ENCODE data around the gene LCE1F.

DNA sequence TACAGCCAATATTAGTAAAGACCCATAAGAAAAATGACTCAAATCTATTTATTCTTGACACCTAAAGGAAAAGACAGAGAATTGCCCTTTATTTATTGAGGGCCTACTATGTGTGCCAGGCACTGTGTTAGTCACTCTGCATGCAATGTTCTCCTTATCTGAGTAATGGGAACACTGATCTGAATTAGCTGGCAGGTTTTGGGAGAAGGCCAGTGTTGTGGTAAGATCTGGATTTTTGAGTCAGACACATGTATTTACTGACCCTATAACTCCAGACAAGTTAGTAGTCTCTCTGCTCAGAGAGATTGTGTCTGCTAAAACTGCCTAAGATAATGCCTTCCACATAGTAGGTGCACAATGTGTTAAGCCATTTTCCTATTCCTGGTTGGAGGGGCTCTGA, 49.7 kb upstream of the LCE1F start:
- TF ChIP-seq POLR2A (IDR thresholded peaks at IDR 0.05) (no peak), CTCF (IDR thresholded peaks at IDR 0.05 in 4 of 5, conservative IDR thresholded peaks at IDR 0.05 in 1 of 5) (no peak)

Measured in gastrocnemius medialis (tissue), 4 donors.